SKM-1 (cell line): Measurements from ENCODE around the gene TMEM9B.
"Not testable (repeated sequence)": the region's sequence is repeated elsewhere in the genome, so short reads cannot be mapped to it uniquely, and the experiment has no call there.

Experiments used
- DNase-seq: peaks from one replicate; lab custom pipeline; 2025; ENCODE audit not compliant: unreplicated experiment; lab: John Stamatoyannopoulos, UW

TMEM9B gene

GRCh38 chr11:8973121-8973520, 8.9 kb upstream of the TMEM9B start:
- DNase-seq: no peak

- no peak for DNase-seq
Observed at GRCh38 chr11:8971924-8972316, 7.7 kb upstream of the TMEM9B start.

GRCh38 chr11:8971196-8971923, 7.1 kb upstream of the TMEM9B start:
- DNase-seq: no peak

- DNase-seq: no peak
Observed at GRCh38 chr11:8967184-8967583, 2.9 kb upstream of the TMEM9B start.

GRCh38 chr11:8963569-8964323, 496 bp downstream of the TMEM9B start:
- DNase-seq: peak; percentile 27

GRCh38 chr11:8962841-8963240, 1.4 kb downstream of the TMEM9B start:
- no peak for DNase-seq

- no peak for DNase-seq
Observed at GRCh38 chr11:8961401-8961800, 2.8 kb downstream of the TMEM9B start.

- DNase-seq: peak; percentile 59
Observed at GRCh38 chr11:8959546-8960166, 4.6 kb downstream of the TMEM9B start.

GRCh38 chr11:8956860-8957259, 7.4 kb downstream of the TMEM9B start:
- no peak for DNase-seq

GRCh38 chr11:8948886-8949285, 15.4 kb downstream of the TMEM9B start:
- DNase-seq: peak; percentile 19

GRCh38 chr11:8947230-8947943, 16.9 kb downstream of the TMEM9B start:
- DNase-seq: no peak

- no peak for DNase-seq
Observed at GRCh38 chr11:8942518-8943066, 21.6 kb downstream of the TMEM9B start, which contains the start of gene ASCL3. Gene ASCL3 (minus strand): TSS chr11:8943016. CDS start chr11:8938161, 4,855 bp downstream.

GRCh38 chr11:8941341-8942103, 22.7 kb downstream of the TMEM9B start:
- DNase-seq: no peak

- DNase-seq: no peak
Observed at GRCh38 chr11:8937659-8938058, 26.6 kb downstream of the TMEM9B start.

- no peak for DNase-seq
Observed at GRCh38 chr11:8937159-8937558, 27.1 kb downstream of the TMEM9B start.

- DNase-seq: not testable (repeated sequence)
Observed at GRCh38 chr11:8935789-8936188, 28.5 kb downstream of the TMEM9B start.

- no peak for DNase-seq
Observed at GRCh38 chr11:8934742-8935488, 29.3 kb downstream of the TMEM9B start.

GRCh38 chr11:8933931-8934330, 30.3 kb downstream of the TMEM9B start:
- DNase-seq: no peak

- no peak for DNase-seq
Observed at GRCh38 chr11:8932564-8933180, 31.6 kb downstream of the TMEM9B start, which contains the start of gene C11orf16. Gene C11orf16 (minus strand): TSS chr11:8932947. CDS start chr11:8932308, 639 bp downstream.
